GM19193 (cell line): ENCODE results near the gene MUCL1.

Experiments
- POLR2A ChIP-seq: IDR thresholded peaks from 4 replicates; pipeline ENCODE4 v1.6.1; 2011; ENCODE audit not compliant: insufficient read depth, insufficient read length; ENCODE audit errors: extremely low read depth

MUCL1 gene, protein sequence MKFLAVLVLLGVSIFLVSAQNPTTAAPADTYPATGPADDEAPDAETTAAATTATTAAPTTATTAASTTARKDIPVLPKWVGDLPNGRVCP

DNA sequence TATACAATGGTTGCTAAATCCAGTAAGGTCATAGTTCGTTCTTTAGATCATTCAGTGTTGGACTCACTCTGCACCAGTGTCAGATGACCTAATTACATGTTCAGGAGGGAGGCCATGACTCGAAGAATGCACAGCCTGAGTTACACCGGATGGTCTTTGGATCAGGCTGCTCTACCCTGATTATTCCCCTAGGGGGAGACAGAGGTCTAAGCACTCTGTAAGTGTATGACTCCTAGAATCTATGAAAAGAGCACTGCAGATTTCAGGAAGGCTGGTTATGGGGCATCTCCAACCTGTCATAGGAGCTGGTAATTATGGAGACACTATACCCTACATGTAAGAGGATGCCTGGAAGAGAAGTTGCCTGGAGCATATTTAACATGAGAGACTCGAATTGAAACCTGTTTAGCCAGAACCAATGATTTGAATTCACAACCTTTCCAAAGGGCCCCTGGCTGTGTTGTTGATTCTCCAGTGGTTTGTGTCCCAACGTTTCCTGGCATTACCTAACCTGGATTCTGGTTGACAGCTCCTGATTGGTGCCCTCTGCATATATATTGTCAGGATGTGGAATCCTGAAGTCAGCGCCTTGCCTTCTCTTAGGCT is at the start of gene MUCL1:
MUCL1 (plus strand) TSS at position 584 of the 606 bp plus-strand sequence. CDS start 67 bp downstream, outside the sequence.
- no peak for TF ChIP-seq POLR2A

DNA sequence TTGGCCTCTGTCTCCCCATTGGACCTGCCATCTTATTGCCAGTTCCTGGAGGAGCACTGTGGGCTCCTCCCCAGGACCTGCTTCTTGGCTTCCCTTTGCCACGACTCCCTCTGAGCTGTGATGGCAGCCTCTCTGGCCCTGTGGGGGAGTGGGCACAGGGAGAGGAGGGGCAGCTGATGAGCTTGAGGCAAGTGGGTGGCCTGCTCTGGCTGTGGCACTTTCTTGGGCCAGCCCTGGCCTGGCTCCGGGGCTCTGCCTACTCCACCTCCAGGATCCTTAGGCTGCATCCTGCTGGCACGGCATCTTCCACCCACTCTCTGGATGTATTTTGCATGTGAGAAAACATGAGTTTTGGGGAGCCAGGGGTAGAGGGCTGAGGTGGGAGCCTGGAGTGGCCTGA is 32.6 kb upstream of the MUCL1 start:
- TF ChIP-seq POLR2A = no peak

DNA sequence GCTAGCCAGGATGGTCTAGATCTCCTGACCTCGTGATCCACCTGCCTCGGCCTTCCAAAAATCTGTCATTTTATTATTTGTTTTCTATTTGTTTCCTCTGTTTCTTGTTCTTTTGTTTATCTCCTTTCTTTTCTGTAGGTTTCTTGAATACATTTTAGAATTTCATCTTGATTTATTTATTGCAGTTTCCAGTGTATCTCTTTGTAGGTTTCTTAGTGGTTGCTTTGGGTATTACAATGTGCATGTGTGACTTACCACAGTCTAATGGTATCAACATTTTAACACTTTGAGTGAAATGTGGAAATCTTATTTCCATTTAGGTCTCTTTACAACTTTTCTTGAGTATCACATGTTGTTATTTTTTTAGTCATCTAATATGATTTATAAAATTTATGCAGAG is 29.9 kb upstream of the MUCL1 start:
- TF ChIP-seq POLR2A = no peak

DNA sequence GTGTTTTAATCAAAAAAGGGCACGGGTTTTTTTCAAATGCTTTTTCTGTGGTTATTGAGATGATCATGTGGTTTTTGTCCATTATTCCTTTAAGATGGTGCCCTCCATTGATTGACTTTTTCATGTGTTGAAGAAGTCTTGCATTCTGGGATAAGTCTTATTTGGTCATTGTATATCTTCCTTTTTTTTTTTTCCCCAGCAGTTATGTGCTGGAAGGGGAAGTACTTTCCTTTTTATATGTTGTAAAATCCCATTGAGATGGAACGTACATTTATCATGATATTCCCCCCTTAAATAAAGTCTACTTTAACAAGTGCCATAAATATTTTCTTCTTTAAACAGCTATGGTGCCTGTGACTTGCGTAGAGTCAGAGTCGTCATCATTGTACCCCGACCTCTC is 24.8 kb upstream of the MUCL1 start:
- no peak for TF ChIP-seq POLR2A

DNA sequence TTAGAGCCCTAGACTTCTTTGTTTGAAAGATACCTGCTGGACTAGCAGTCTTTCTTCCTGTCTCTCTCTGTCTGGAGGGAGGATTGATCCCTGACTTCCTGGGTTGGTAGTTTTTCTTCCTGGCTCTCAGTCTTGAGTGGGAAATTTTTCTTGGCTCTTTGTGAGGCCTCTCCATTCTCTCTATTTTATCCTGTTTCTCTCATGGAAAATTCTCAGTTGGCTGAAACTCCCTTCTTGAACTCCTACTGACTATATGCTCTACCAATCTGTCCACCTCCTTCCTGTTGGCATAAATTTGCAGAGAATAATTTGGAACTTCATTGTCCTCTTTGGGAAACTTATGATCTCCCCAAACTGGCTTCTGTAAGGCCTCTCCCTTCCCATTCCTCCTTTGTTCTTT is 24.1 kb upstream of the MUCL1 start:
- no peak for TF ChIP-seq POLR2A

DNA sequence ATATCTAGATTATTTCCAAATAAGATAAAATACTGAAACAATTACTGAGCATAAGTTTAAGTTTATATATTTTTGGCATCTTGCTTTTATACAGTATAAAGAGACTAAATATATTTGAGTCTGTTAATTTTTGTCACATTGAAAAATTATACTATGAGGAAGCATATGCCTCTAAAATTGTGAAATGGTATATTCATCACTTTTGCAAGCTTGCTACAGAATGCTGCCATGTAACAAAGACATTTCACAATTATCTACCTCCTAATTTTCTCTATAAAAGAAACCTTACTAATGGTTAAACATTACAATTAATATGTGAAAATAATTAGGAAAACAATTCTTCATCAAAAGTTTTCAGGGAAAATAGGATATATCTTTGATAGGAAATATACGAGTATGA is 22.7 kb upstream of the MUCL1 start:
- no peak for TF ChIP-seq POLR2A

DNA sequence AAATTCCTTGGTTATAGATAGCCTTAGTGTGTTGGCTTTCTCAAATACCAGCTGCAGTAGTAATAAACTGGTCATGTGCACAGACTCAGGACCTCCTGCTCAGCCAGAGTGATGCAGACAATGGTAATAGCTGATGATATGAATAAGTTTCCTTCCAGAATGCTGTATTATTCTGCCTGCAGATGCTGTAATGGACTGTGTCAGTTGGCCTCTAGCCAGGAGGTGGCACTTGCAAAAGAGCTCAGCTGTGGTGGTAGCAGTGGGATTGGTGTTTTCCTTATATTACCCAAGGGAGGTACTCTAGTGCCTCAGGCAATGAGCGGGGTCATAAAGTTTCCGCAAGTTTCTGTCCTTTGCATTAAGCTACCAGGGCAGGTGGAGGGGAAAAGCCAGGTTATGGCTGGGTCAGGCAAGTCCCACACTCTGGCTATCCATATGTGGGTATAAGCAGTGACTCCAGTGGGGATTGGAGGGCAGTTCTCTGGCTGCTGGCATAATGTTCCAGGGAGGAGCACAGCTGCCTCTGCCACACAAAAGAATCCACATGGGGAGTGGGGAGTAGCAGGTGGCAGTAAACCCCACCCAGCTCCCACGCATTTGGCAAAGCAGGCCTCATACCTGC is 14.0 kb upstream of the MUCL1 start:
- no peak for TF ChIP-seq POLR2A

DNA sequence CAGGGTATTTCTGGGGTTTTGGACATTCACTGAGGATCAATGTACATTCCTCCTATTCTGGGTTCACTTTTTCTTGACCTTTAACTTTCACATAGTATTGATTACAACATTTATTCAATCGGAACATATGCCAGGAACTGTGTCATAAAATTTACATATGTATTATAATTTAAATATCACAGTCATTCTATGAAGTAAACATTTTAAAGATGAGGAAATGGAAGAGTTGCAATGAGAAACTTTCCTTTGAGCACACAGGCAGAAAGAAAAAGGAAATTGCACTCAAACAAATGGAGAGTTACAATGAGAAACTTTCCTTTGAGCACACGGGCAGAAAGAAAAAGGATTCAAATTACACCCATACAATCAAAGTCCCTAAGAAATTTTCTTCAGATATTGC is 3.1 kb downstream of the MUCL1 start:
- no peak for TF ChIP-seq POLR2A

DNA sequence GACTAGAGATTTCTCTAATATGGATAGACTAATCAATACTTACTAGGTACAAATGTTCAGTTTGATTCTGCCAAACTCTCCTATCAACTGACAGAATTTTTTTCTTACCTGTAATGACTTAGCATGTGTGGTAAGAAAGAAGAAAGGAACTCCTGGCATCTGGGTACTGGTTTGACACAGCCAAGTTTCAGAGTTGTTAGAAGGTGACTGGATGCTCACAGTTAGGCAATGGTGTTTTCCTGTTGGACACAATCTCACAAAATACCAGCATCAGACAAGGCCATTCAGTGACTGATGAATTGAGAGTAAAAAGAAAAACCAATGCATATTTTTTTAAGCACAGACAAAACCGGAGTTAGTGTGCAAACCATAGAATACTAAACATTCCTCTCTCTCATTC is 4.2 kb downstream of the MUCL1 start:
- TF ChIP-seq POLR2A = no peak

DNA sequence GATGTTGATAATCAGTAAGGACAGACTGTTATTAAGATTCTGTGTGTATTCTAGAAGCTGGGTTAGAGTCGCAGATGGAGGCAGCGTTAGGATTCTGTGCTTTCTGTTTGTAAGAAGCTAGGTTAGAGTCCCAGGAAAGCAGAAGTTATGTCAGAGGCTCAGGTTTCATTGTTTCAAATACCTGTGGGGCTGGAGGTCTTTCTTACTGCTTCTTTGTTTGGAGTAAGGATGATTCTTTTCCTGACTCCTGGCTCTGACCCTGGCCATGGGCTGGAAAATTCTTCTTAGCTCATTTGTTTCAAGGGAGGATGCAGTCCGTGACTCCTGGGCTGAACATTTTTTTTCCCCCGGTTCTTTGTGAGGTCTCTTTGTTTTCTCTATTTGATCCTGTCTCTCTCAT is 5.2 kb downstream of the MUCL1 start:
- no peak for TF ChIP-seq POLR2A

DNA sequence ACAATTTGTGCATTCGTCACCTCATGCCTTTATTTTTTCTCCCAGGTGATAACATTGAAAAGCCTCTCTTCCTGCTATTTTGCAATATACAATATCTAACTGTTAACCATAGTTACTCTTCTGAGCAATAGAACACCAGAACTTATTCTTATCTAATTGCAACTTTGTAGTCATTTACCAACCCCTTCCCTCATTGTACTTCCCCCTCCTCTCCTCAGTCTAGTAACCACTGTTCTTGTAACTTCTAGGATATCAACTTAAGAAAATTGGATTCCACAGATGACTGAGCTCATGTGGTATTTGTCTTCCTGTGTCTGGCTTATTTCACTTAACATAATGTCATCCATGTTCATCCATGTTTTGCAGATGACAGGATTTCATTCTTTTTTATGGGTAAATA is 7.6 kb downstream of the MUCL1 start:
- no peak for TF ChIP-seq POLR2A

DNA sequence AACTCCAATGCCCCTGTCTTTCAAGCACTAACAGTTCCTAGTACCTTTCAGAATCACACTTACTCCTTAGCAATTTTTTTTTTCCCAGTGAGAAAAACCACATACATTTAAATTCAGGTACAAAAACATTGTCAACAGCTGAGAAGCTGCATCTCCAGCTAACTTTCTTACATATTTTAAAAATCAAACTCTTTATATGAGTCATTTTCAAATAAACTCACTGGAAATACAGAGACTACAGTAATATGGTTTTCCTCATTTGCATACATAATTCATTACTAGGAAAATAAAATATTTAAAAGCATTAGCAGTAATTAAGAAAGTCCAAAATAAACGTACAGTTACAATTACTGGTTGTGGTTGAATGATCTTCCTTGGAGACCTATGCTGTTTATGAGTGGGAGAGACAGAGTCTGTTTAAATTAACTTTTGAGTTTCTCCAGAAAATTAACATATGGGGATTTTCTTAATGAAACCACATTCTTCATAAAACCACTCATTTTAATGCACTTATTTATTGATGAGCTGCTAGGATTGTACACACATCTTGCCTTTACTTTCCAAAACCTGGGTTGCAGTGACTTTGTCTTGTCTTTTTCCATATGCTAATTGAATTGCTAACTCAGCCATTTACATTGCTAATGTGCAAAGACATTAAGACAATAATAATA is 9.8 kb downstream of the MUCL1 start:
- no peak for TF ChIP-seq POLR2A

DNA sequence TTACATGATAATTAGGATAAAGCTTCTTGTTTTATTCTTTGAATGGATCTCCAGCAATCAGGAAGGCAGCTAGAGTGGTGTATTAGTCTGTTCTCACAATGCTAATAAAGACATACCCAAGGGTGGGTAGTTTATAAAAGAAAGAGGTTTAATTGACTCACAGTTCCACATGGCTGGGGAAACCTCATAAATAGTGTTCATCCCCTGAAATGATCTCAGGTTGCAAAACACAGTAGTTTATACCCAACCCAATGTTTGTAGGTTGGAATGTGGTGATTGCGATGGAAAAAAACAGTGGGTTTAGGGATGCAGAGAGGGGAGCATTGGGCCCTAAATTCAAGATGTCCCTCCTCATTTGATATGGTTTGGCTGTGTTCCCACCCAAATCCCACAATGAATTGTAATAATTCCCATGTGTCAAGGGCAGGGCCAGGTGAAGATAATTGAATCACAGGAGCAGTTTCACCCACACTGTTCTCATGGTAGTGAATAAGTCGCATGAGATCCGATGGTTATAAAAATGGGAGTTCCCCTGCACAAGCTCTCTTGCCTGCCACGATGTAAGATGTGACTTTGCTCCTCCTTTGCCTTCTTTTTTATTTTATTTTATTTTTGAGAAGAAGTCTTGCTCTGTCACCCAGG is 11.5 kb downstream of the MUCL1 start:
- no peak for TF ChIP-seq POLR2A

DNA sequence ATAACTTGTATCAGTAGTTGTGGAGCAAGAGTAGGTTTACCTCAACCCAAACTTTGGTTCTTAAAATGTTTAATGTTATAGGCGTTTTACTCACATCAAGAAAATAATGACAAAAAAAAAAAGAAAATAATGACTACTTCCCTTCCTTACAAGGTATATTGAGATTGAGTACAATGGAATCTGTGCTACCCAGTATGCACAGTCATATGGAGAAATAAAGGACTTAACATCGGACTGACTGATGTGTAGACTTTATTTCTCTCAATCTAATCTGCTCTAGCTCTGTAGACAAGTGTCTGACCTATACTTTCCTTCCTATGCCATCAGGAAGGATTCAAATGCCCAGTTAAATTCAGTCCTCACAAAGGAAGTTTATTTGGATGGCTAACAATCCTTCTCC is 14.4 kb downstream of the MUCL1 start:
- TF ChIP-seq POLR2A = no peak

DNA sequence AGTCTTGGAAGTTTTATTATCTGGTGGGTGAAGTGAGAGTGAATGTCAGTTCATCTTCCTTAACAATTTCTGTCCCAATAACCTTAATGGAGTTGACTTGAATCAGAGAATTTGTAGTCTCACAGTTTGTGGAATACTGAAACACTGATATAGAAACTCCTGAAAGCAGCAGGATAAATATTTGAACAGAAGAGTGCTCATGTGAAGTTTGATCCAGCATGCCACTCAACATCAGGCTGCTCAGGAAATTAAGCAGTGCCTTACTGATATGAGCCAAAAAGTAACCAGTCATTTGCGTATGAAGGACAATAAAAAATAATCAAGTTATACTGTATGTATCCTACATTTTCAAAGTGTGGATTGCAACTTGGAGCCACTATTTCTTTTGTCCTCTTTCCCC is 15.7 kb downstream of the MUCL1 start:
- TF ChIP-seq POLR2A = no peak
